Activated B cell treated with CpG ODN at 0.5 μM for 24 hours (primary cell): ENCODE measurements around the gene NSFL1C. TPM values are rescaled to one million over a fixed set of nuclear protein-coding genes. Genes with fewer than 3 reads are reported as not detected.

Experiments
- ATAC-seq: fragments of 200-7000 bp; cut with Tn5 transposase; one replicate; pipeline ENCODE4 v1.10.0; 2021; ENCODE audit warnings: low read depth, mild to moderate bottlenecking, moderate library complexity
- CTCF ChIA-PET: fragments of 350-600 bp; sonication (Branson Sonifier 250); formaldehyde crosslinking; loops from one replicate; lab custom pipeline; 2021; ENCODE audit warnings: antibody characterized with exemption; lab: Charles Lee
- POLR2A ChIA-PET: fragments of 350-600 bp; sonication (Branson Sonifier 250); formaldehyde crosslinking; loops from one replicate; lab custom pipeline; 2021; ENCODE audit warnings: antibody characterized with exemption; lab: Charles Lee
- DNase-seq: peaks from one replicate; pipeline ENCODE4 v3.0.0; 2022
- H3K27ac Mint-ChIP-seq: one replicate; pipeline ENCODE4 v1.8.0; 2020; ENCODE audit warnings: mixed read lengths
- H3K27me3 Mint-ChIP-seq: one replicate; pipeline ENCODE4 v1.8.0; 2021; ENCODE audit warnings: mixed read lengths
- H3K36me3 Mint-ChIP-seq: one replicate; pipeline ENCODE4 v1.8.0; 2021; ENCODE audit warnings: low read depth, mixed read lengths
- H3K4me1 Mint-ChIP-seq: one replicate; pipeline ENCODE4 v1.8.0; 2021; ENCODE audit warnings: mixed read lengths
- H3K4me3 Mint-ChIP-seq: one replicate; pipeline ENCODE4 v1.8.0; 2020; ENCODE audit warnings: mild to moderate bottlenecking, mixed read lengths
- H3K9me3 Mint-ChIP-seq: one replicate; pipeline ENCODE4 v1.8.0; 2020; ENCODE audit warnings: mixed read lengths
- intact Hi-C: fragments of 100-400 bp; cut with micrococcal nuclease; formaldehyde crosslinking; loops from one replicate; pipeline ENCODE4 v1.15.1; 2024
- total RNA-seq: library from RNA; stranded (reverse); gene quantifications from 2 replicates; pipeline ENCODE4 v1.2.3, GENCODE V29; 2022
- TF ChIP-seq, protein P1 (sequence below): fragments of 200-600 bp; IDR thresholded peaks from one replicate; pipeline ENCODE4 v1.8.0; 2022; ENCODE audit warnings: antibody characterized with exemption, mild to moderate bottlenecking

NSFL1C gene
- total RNA-seq, 1 donor from 2014 or later, result 81.7 TPM

DNA sequence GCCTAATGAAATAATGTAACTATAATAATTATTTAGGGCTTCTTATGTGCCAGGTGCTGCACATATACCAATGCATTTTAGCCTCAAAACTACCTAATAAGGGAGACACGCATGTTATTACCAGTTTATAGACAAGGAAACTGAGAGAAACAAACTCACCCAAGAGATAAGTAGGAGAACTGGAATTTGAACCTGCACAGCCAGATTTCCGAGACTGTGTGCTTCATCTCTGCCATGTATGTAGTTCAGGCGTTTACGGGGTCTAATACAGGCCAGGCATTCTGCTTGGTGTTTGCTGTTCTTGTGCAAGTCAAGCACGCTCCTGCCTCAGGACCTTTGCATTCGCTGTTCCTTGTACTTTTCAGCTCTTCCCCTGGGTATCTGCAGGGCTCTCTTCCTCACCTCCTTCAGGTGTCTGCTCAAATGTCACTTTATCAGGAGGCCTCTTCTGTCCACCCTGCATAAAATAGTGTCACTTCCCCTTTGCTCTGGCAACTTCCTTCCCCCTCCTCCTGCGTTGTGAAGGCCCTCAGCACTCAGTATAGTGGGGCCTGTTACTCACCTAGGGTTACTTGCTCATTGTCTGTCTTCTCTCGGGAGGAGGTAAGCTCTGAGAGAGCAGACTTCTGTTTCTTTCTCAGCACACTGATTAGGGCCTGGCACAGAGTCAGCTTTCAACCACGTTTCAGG, 6.1 kb upstream of the NSFL1C start:
- no peaks in the 10 kb centered on the region for H3K27me3 Mint-ChIP-seq
- DNase-seq, result no peak
- no peaks in the 10 kb centered on the region for H3K9me3 Mint-ChIP-seq
- intact Hi-C loops, result no loop called here
- POLR2A ChIA-PET, result interaction anchor here (0.7 kb wide), 1 partner anchor 31 kb away, joined by 3 read pairs; no protein-coding TSS in a partner anchor
- no peaks in the 10 kb centered on the region for H3K36me3 Mint-ChIP-seq
- H3K27ac Mint-ChIP-seq, result peak overlapping the region; percentile 62
- TF ChIP-seq, protein P1, sequence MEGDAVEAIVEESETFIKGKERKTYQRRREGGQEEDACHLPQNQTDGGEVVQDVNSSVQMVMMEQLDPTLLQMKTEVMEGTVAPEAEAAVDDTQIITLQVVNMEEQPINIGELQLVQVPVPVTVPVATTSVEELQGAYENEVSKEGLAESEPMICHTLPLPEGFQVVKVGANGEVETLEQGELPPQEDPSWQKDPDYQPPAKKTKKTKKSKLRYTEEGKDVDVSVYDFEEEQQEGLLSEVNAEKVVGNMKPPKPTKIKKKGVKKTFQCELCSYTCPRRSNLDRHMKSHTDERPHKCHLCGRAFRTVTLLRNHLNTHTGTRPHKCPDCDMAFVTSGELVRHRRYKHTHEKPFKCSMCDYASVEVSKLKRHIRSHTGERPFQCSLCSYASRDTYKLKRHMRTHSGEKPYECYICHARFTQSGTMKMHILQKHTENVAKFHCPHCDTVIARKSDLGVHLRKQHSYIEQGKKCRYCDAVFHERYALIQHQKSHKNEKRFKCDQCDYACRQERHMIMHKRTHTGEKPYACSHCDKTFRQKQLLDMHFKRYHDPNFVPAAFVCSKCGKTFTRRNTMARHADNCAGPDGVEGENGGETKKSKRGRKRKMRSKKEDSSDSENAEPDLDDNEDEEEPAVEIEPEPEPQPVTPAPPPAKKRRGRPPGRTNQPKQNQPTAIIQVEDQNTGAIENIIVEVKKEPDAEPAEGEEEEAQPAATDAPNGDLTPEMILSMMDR, result no peak
- CTCF ChIA-PET, result interaction anchor here (4.1 kb wide), 1 partner anchor 31 kb away, joined by 19 read pairs; no protein-coding TSS in a partner anchor
- peak overlapping the region; percentile 6 for H3K4me3 Mint-ChIP-seq
- H3K4me1 Mint-ChIP-seq, result peaks cover 51% of the 10 kb centered on the region
- peak; percentile 81 for ATAC-seq

DNA sequence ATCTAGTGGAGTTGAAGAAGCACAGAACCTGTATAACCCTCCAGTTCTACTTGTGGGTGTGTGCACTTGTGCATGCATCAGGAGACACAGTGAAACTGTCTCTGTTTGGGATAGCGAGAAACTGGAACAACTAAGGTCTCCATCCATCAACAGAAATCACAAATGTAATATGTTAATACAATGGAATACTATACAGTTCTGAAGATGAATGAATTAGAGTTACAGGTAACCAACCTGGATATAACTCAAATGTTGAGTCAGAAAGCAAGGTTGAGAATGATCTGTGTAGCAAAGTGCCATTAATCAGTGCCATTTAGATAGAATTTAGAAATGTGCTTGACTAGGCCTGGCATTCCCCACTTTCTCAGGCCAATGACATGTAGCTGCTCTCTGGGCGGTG, 4.6 kb upstream of the NSFL1C start:
- ChIA-PET CTCF (no interaction called here), POLR2A (interaction anchor here (0.5 kb wide), 1 partner anchor 1555 kb away, joined by 3 read pairs; no protein-coding TSS in a partner anchor)
- Mint-ChIP-seq H3K9me3 (no peaks in the 10 kb centered on the region), H3K27me3 (no peaks in the 10 kb centered on the region), H3K27ac (no peak overlapping the region), H3K4me1 (peaks cover 59% of the 10 kb centered on the region), H3K36me3 (no peaks in the 10 kb centered on the region), H3K4me3 (no peak overlapping the region)
- TF ChIP-seq, protein P1, result no peak
- DNase-seq, result no peak
- no peak for ATAC-seq
- intact Hi-C loops, result no loop called here

DNA sequence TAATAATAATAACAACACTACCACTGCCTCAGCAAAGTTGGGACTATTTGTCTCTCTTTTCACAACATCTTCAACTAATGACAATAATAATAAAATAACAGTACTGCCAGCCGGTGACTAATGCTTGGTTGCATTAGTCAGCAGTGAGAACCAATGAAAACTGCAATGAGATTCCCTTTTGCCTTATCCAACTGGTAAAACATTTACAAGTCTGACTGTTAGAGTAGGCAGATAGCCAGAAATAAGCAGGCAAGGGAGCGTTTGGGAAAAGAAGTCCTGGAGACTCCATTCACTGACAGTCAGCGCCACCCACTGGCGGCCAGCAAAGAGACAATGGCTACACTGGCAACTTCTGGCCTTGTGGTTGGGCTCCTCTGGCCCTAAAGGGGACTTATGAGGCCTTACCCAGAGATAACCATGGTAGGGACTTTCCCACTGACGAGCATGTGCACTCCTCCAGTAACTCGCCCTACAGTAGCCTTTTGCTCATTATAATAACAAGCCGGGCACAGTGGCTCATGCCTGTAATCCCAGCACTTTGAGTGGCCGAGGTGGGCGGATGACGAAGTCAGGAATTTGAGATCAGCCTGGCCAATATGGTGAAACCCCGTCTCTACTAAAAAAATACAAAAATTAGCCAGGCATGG, 3.4 kb upstream of the NSFL1C start:
- Mint-ChIP-seq H3K27me3 (no peaks in the 10 kb centered on the region), H3K36me3 (no peaks in the 10 kb centered on the region), H3K9me3 (no peaks in the 10 kb centered on the region), H3K4me1 (peaks cover 71% of the 10 kb centered on the region), H3K4me3 (no peak overlapping the region), H3K27ac (no peak overlapping the region)
- intact Hi-C loops, result loop anchor here (5.0 to 10.0 kb wide), 3 partner anchors 245 to 1185 kb away; partner anchors contain the start of genes CSNK2A1, NOP56 and RAD21L1
- POLR2A ChIA-PET, result interaction anchor here (0.7 kb wide), 1 partner anchor 145 kb away, joined by 3 read pairs; no protein-coding TSS in a partner anchor
- ATAC-seq (no peak), DNase-seq (peak; percentile 20)
- CTCF ChIA-PET, result interaction anchor here (4.9 kb wide), 1 partner anchor 33 kb away, joined by 65 read pairs; no protein-coding TSS in a partner anchor
- TF ChIP-seq, protein P1, result no peak

DNA sequence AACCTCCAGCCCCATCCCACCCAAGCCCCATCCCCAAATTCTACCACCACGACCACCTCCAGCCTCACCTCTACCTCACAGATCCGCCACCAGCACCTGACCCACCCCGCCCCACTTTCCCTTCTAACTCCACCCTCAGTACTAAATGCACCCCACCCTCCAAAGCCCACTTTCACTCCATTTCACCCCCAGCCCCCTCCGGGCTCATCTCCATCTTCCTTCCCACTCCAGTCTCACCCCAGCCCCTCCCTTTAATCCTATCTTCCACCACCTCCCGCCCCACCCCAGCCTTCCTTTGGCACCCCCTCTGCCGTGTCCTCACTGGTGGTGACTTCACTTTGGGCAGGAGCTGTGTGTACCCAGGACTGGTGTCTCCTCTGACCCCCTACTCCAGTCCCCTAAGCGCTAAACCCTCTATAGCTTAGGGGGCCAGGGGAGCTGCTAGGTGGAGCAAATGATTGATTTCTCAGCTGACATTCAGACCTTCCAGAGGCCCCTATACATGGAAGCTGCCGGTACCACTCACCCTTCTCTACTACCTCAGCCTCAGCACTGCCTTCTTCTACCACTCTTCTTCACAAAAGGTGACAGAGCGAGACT, 2.8 kb upstream of the NSFL1C start:
- ATAC-seq, result no peak
- ChIA-PET CTCF (interaction anchor here (4.9 kb wide), 1 partner anchor 34 kb away, joined by 65 read pairs; no protein-coding TSS in a partner anchor), POLR2A (interaction anchor here (0.7 kb wide), 1 partner anchor 144 kb away, joined by 3 read pairs; no protein-coding TSS in a partner anchor)
- Mint-ChIP-seq H3K4me1 (peaks cover 77% of the 10 kb centered on the region), H3K36me3 (peaks cover 5% of the 10 kb centered on the region), H3K9me3 (no peaks in the 10 kb centered on the region), H3K27ac (peak overlapping the region; percentile 30), H3K27me3 (no peaks in the 10 kb centered on the region), H3K4me3 (no peak overlapping the region)
- DNase-seq, result no peak
- intact Hi-C loops, result loop anchor here (5.0 to 10.0 kb wide), 3 partner anchors 245 to 1185 kb away; partner anchors contain the start of genes CSNK2A1, NOP56 and RAD21L1
- TF ChIP-seq, protein P1, result no peak
